ENCODE measurements around the gene NCOA7.

The NCOA7 gene

GRCh38 chr6:125829433-125829832 is 38.7 kb downstream of the NCOA7 start:
- no peak overlapping the region for H3K4me3 ChIP-seq (ENCODE audit: low read depth, low read length)
- no peak for TF ChIP-seq CTCF (IDR thresholded peaks at IDR 0.05; ENCODE audit: borderline replicate concordance, insufficient read depth, low read depth, low read length)

- no peak for TF ChIP-seq CTCF (IDR thresholded peaks at IDR 0.05; ENCODE audit: borderline replicate concordance, insufficient read depth, low read depth, low read length)
- no peak overlapping the region for H3K4me3 ChIP-seq (ENCODE audit: low read depth, low read length)
Measured at GRCh38 chr6:125831659-125832058, 40.9 kb downstream of the NCOA7 start.

- no peak for TF ChIP-seq CTCF (IDR thresholded peaks at IDR 0.05; ENCODE audit: borderline replicate concordance, insufficient read depth, low read depth, low read length)
- H3K4me3 ChIP-seq (ENCODE audit: low read depth, low read length), result no peak overlapping the region
Measured at GRCh38 chr6:125832391-125833117, 41.8 kb downstream of the NCOA7 start.

GRCh38 chr6:125834348-125834747 is 43.6 kb downstream of the NCOA7 start:
- TF ChIP-seq CTCF (IDR thresholded peaks at IDR 0.05; ENCODE audit: borderline replicate concordance, insufficient read depth, low read depth, low read length), result no peak
- no peak overlapping the region for H3K4me3 ChIP-seq (ENCODE audit: low read depth, low read length)

- H3K4me3 ChIP-seq (ENCODE audit: low read depth, low read length), result no peak overlapping the region
- no peak for TF ChIP-seq CTCF (IDR thresholded peaks at IDR 0.05; ENCODE audit: borderline replicate concordance, insufficient read depth, low read depth, low read length)
Measured at GRCh38 chr6:125835221-125835744, 44.5 kb downstream of the NCOA7 start.

GRCh38 chr6:125836466-125836865 is 45.7 kb downstream of the NCOA7 start:
- no peak for TF ChIP-seq CTCF (IDR thresholded peaks at IDR 0.05; ENCODE audit: borderline replicate concordance, insufficient read depth, low read depth, low read length)
- no peak overlapping the region for H3K4me3 ChIP-seq (ENCODE audit: low read depth, low read length)

- H3K4me3 ChIP-seq (ENCODE audit: low read depth, low read length), result no peak overlapping the region
- TF ChIP-seq CTCF (IDR thresholded peaks at IDR 0.05; ENCODE audit: borderline replicate concordance, insufficient read depth, low read depth, low read length), result no peak
Measured at GRCh38 chr6:125839471-125839870, 48.7 kb downstream of the NCOA7 start.
